Measurements from ENCODE around the gene CDCP2.
A peak's percentile ranks its signal among the peaks of the same experiment; 100 is the strongest.
"Not testable (repeated sequence)": the region's sequence is repeated elsewhere in the genome, so short reads cannot be mapped to it uniquely, and the experiment has no call there.

CDCP2 gene

GRCh38 chr1:54114001-54114400 lies 38.8 kb downstream of the CDCP2 start:
- DNase-seq: no peak

GRCh38 chr1:54112705-54113368 lies 40.0 kb downstream of the CDCP2 start:
- DNase-seq: no peak

DNA sequence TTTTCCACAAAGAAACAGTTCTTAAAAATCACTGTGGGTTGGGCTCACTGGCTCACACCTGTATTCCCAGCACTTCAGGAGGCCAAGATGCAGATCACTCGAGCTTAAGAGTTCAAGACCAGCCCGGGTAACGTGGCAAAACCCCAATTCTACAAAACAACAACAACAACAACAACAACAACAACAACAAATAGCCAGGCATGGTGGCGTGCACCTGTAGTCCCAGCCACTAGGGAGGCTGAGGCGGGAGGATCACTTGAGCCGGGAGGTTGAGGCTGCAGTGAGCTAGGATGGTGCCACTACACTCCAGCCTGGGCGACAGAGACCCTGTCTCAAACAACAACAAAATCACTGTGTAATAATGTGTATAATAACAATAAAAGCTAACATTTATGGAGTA lies 40.8 kb downstream of the CDCP2 start:
- no peak for DNase-seq

GRCh38 chr1:54111624-54112023 lies 41.2 kb downstream of the CDCP2 start:
- DNase-seq: no peak

GRCh38 chr1:54110996-54111395 lies 41.8 kb downstream of the CDCP2 start:
- DNase-seq: no peak

GRCh38 chr1:54109129-54110090 lies 43.4 kb downstream of the CDCP2 start:
- DNase-seq: no peak

- no peak for DNase-seq
These were observed 44.6 kb downstream of the CDCP2 start for GRCh38 chr1:54108156-54108555.

DNA sequence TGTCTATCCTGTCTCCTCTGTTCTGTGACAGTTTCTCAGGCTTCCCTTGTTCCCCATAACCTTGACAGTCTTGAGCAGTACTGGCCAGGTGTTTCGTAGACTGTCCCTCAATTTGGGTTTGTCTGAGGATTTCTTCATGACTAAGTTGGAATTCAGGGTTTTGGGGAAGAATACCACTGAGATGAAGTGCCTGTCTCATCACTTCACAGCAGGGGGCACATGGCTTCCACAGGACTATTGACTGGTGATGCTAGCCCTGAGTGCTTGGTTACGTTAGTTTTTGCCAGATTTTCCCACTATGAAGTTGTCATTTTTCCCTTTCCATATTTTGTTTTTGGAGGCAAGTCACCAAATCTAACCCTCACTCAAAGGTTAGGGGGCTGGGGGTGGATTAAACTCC lies 45.7 kb downstream of the CDCP2 start:
- DNase-seq: no peak

DNA sequence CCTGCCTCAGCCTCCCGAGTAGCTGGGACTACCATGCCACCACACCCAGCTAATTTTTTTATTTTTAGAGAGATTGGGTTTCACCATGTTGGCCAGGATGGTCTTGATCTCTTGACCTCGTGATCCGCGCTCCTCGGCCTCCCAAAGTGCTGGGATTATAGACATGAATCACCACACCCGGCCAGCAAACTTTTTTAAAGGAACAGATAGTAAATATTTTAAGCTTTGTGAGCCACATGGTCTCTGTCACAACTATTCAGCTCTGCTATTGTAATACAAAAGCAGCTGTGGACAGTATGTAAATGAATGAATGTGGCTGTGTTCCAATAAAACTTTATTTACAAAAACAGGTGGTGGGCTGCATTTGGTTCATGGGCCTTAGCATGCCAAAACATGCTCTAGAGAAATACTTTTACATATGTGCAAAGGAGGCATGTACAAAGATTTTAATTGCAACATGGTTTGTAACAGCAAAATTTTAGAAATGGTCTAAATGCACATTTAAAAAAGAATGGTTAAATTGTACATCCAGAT lies 47.0 kb downstream of the CDCP2 start:
- DNase-seq: no peak

DNA sequence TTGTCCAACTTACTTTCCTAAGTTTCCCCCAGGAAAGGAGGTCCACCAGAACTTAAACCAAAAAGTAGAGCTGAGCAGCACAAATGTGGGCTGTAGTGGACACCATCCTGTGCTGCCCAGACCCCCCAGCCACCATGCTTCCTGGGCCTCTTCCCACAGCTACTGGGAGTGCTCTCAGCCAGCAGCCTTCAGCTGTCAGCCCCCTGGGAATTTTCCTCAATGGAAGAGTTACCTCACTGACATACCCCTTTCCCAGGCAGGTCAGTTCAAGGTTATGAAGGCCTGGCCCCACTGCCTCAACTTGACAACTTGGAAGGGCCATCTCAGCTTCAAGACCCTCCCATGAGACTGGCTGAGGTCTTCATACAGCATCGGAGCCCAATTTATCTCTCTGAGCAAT lies 47.7 kb downstream of the CDCP2 start:
- no peak for DNase-seq

GRCh38 chr1:54104613-54105012 lies 48.2 kb downstream of the CDCP2 start:
- DNase-seq: not testable (repeated sequence)

GRCh38 chr1:54103414-54103813 lies 49.4 kb downstream of the CDCP2 start:
- DNase-seq: no peak

- DNase-seq: no peak
These were observed 52.3 kb downstream of the CDCP2 start for GRCh38 chr1:54100500-54100899.

GRCh38 chr1:54099061-54099610 lies 53.7 kb downstream of the CDCP2 start:
- no peak for DNase-seq

DNA sequence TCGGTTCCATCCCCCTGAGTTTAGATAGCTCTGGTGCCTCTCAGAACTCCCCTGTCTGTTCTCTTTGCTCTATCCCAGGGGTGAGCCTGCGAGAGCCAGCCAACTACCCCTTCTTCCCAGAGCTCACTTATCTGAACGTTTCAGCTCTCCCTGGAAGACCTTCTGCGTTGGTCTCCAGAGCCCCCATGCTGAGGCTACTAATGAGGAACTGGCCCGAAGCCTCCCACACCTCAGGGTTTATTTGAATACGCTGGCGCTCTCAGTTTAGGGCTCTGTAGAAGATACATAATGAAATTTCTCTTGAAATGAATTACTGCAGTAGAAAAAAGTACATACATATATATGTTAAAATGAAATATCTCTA lies 55.9 kb downstream of the CDCP2 start:
- DNase-seq: no peak

- no peak for DNase-seq
These were observed 56.4 kb downstream of the CDCP2 start for GRCh38 chr1:54096227-54096876.

GRCh38 chr1:54095546-54096226 lies 57.1 kb downstream of the CDCP2 start:
- peak; percentile 11 to 14 for DNase-seq

DNA sequence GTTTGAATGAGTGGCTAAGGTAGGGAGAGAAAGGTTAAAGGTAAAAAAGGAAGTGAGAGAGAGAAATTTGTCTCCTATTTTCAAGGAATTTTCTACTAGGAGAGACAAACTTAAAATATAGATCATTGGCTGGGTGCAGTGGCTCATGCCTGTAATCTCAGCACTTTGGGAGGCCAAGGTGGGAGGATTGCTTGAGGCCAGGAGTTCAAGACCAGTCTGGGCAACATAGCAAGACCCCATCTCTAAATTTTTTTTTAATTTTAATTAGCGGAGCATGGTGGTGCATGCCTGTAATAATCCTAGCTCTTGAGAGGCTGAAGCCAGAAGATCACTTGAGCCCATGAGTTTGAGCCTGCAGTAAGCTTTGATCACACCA lies 58.1 kb downstream of the CDCP2 start:
- not testable (repeated sequence) for DNase-seq

GRCh38 chr1:54094001-54094729 lies 58.6 kb downstream of the CDCP2 start:
- no peak for DNase-seq

GRCh38 chr1:54091666-54092065 lies 61.1 kb downstream of the CDCP2 start:
- DNase-seq: no peak

DNA sequence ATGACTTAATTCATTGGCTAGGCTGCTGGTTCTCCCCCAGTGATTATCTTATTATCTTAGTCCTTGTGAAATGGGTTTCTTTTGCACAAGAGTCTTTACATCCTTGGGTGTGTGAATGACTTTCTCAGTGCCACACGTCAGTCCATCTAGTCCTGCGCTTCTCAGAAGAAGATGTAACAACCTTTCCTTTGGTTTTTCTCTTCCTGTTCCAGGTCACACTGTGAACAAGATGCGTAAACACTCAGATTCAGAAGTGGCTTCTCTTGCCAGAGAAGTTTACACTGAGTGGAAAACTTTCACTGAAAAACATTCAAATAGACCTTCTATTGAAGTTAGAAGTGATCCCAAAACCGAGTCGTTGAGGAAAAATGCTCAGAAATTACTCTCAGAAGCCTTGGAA lies 64.4 kb downstream of the CDCP2 start:
- no peak for DNase-seq

- DNase-seq: no peak
These were observed 66.0 kb downstream of the CDCP2 start for GRCh38 chr1:54086754-54087153.
